Endometrial microvascular endothelial cells (primary cell): Measurements from ENCODE around the gene PER1. TPM values are rescaled to one million over a fixed set of nuclear protein-coding genes. Genes with fewer than 3 reads are reported as not detected.
"Not testable (repeated sequence)": the region's sequence is repeated elsewhere in the genome, so short reads cannot be mapped to it uniquely, and the experiment has no call there.

Source experiments
- in situ Hi-C: cut with HindIII; loops from 2 replicates; pipeline ENCODE4 v1.10.0; 2017; ENCODE audit warnings: low sequenced_read_pairs, low pct_unique_long_range_greater_than_20kb; ENCODE audit errors: inconsistent ontology term
- total RNA-seq: library from RNA; depleted of rRNA; stranded (reverse); fragments of >200 nt; gene quantifications from one replicate; pipeline ENCODE4 v1.2.3, GENCODE V29; 2015; ENCODE audit errors: inconsistent ontology term

Gene PER1
- total RNA-seq, 1 donor from 2014 or later: 20.4 TPM

GRCh38 chr17:8173056-8173870 is 21.1 kb upstream of the PER1 start:
- in situ Hi-C loops: no loop called here

DNA sequence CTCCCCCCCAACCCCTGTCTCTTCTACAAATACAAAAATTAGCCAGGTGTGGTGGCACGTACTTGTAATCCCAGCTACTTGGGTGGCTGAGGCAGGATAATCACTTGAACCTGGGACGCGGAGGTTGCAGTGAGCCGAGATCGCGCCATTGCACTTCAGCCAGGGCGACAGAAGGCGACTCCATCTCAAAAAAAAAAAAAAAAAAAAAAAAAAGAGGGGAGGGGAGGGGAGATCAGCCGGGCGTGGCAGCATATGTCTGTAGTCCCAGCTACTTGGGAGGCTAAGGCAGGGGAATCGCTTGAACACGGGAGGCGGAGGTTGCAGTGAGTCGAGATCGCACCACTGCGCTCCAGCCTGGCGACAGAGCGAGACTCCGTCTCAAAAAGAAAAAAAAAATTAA is 18.0 kb upstream of the PER1 start:
- in situ Hi-C loops: not testable (repeated sequence)

GRCh38 chr17:8167526-8167925 is 15.3 kb upstream of the PER1 start:
- in situ Hi-C loops: no loop called here

GRCh38 chr17:8166731-8167130 is 14.5 kb upstream of the PER1 start:
- in situ Hi-C loops: no loop called here

DNA sequence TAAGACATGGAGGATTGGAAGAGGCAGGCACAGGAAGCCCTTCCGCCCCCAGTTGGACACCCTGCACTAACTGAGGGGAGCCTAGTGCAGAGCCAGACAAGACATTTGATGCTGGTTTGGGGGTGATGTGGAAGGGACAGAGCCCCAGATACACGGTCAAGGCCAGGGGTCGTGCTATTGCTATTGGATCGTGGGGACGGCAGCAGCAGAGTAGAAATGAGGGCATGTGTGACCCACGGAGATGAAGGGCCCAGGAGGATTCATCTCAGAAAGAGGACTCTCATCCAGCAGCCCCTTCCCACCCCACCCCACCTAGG is 12.6 kb upstream of the PER1 start:
- in situ Hi-C loops: no loop called here

- in situ Hi-C loops: no loop called here
These were observed 12.0 kb upstream of the PER1 start for GRCh38 chr17:8163978-8164814.

DNA sequence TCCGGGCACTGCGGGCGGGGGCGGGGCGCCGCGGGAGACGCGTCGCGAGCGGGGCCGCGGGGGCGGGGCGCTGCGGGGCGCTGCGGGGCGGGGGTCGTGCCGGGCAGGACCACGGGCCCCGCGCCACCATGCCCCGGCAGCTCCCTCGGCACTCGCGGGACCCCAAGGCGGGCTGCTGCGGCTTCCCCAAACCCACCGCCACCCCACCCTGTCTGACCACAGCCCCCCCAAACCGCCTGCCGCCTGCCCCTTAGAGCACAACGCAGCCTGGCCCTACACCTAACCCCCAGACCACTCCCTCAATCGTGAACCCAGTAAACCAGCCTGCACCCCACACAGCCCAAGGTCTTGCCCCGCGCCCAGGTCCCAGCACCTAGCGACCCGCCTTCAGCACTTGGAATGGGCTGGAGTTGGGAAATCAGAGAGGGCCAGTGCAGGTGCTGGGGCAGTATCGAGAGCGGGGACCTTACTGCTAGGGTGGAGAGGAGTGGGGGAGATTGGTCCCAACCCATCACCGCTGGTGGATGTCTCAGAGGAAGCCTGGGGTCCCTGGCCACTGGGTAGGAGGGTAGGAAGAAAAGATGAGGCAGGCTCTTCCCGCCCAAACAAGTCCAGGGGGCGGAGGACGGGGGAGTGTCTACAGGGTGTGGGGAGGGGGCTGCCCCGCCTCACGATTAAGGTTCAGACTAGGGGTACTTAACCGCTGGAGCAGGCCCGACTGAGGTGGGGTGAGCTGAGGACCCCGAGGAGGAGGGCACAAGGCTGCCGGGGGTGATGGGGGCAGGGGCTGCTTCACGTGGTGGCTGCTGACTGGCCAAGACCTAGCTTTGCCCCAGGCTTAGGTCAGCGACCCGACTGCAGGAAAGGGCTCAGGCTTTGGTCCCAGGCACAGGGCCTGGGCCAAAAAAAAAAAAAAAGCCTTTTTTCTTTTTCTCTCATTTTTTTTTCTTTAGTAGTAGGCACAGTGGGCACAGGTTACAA is 11.1 kb upstream of the PER1 start:
- in situ Hi-C loops: no loop called here

DNA sequence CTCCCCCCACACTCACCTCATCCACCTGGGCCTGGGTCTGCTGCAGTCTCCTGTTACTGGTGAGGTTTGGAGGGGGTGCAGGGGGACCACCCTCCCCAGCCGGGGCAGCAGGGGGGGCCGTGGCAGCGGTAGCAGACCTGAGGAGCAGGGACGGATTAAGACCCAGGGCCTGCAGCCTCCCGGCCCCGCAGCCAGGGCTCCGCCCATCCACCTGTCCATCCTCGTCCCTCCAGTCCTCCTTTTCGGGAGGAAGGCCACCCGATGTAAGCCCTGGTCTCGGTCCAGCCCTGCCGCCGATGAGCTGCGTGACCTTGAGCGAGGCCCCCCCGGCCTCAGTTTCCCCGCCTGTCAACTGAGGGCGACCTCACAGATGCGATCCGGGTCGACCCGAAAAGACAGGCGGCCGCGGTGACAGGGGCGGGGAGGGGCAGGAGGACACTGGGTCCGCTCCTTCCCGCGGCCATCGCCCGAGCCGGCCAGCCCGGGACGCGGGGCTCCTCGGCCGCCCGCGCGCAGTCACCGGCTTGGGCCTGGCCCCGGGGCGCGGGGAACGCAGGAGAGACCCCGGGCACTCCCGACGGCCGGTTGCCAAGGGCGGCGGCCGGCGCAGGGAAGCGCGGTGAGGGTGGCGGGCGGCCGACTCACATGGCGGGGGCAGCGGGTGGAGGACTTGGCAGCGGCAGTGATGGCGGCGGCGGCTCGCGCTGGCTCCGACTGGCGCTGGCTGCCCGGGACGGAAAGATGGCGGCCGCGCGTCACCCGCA is 10.2 kb upstream of the PER1 start, which contains the start of gene VAMP2:
TSS of gene VAMP2 (minus strand) at position 716 of the 764 bp plus-strand sequence. CDS start at position 647, 69 bp downstream.
- in situ Hi-C loops: no loop called here

GRCh38 chr17:8161289-8162232 is 9.4 kb upstream of the PER1 start:
- in situ Hi-C loops: no loop called here

DNA sequence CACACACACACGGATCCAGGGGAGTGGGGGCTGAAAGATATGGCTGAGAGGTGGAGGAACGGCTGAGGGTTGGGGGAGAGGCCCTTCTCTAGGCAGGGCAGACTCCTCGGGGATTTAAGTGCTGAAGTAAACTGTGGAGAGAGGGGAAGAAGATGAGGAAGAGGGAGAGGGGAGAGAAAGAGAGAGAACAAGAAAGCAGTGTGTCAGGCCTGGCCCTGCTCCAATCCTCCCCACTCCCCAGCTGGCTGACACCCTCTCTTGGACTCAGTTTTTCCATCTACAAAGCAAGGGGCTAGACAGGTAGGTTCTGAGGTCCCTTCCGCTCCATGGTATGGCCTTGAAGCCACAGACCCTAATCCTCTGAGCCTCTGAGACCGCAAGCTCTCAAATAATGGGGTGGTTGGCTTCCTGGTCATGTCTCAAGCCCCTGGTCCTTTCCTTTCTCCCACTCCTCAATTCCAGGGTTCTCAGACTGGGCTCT is 8.6 kb upstream of the PER1 start:
- in situ Hi-C loops: no loop called here

DNA sequence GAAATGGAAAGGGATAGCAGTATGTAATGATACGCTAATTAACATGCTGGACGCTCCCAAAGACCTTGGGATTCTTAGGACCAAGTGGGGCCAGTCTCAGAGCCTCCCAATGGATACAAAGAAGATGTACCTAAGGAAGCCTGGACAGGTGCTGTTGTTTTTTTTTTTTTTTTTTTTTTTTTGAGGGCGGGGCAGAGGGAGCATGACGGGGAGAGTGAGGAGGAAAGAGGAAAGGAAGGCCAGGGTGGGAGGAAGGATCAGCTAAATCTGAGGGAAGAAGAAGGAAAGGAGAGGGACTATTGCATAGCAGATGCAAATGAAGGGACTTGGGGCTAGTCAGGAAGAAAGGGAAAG is 8.0 kb upstream of the PER1 start:
- in situ Hi-C loops: no loop called here

- in situ Hi-C loops: no loop called here
These were observed 7.4 kb upstream of the PER1 start for GRCh38 chr17:8159459-8160223.

- in situ Hi-C loops: no loop called here
These were observed 6.8 kb upstream of the PER1 start for GRCh38 chr17:8159032-8159400.

DNA sequence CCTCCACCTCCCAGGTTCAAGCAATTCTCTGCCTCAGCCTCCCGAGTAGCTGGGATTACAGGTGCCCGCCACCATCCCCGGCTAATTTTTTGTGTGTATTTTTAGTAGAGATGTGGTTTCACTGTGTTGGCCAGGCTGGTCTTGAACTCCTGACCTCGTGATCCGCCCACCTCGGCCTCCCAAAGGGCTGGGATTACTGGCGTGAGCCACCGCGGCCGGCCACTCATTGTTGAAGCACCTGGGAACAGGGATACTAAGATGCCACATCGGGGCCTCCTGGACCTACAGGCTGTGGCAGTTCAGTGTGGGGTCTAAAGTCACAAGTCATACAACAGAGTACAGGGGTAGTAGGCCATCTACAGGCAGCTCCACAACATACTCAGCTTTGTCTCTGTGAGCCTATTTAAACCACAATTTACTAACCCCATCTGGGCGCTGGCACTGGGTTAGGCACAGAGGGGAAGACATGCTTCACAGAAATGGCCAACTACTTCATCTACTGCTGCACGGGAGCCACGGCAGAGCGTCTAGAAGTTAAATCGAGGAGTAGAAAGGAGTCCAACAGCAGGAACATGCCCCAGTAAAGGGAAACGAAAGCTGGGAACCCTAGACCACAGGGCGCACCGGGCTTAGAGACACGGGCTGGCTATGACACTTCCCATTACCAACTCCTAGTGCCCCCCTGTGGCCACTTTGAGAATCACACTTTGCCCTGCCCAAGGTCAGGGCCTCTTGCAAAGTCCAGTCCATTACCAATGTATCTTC is 6.2 kb upstream of the PER1 start:
- in situ Hi-C loops: no loop called here

GRCh38 chr17:8156246-8156992 is 4.2 kb upstream of the PER1 start:
- in situ Hi-C loops: no loop called here

DNA sequence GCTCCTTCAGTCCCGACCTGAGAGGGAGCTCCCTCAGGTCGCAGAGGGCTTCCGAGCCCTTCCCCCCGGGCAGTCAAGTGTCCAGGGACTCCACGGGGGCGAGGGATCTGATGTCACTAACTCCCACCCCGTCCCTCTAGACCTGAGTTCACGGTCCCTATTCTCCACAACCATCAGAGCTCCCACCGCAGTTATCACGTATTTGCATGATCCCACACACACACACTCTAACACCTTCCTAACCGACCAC is 3.7 kb upstream of the PER1 start:
- in situ Hi-C loops: no loop called here
